Articular chondrocyte of knee joint (primary cell): ENCODE data around the gene SAMD4B. TPM values are rescaled to one million over a fixed set of nuclear protein-coding genes. Genes with fewer than 3 reads are reported as not detected.

Experiments
- small RNA-seq: library from RNA; depleted of rRNA; stranded (forward); fragments of <200 nt; gene quantifications from one replicate; pipeline ENCODE3, GENCODE V24; 2012
- total RNA-seq: library from RNA; depleted of rRNA; stranded (reverse); fragments of >200 nt; gene quantifications from 2 replicates; pipeline ENCODE4 v1.2.3, GENCODE V29; 2012

The SAMD4B gene, protein sequence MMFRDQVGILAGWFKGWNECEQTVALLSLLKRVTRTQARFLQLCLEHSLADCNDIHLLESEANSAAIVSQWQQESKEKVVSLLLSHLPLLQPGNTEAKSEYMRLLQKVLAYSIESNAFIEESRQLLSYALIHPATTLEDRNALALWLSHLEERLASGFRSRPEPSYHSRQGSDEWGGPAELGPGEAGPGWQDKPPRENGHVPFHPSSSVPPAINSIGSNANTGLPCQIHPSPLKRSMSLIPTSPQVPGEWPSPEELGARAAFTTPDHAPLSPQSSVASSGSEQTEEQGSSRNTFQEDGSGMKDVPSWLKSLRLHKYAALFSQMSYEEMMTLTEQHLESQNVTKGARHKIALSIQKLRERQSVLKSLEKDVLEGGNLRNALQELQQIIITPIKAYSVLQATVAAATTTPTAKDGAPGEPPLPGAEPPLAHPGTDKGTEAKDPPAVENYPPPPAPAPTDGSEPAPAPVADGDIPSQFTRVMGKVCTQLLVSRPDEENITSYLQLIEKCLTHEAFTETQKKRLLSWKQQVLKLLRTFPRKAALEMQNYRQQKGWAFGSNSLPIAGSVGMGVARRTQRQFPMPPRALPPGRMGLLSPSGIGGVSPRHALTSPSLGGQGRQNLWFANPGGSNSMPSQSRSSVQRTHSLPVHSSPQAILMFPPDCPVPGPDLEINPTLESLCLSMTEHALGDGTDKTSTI
- total RNA-seq, result 47.0 and 52.7 TPM in 2 replicates

DNA sequence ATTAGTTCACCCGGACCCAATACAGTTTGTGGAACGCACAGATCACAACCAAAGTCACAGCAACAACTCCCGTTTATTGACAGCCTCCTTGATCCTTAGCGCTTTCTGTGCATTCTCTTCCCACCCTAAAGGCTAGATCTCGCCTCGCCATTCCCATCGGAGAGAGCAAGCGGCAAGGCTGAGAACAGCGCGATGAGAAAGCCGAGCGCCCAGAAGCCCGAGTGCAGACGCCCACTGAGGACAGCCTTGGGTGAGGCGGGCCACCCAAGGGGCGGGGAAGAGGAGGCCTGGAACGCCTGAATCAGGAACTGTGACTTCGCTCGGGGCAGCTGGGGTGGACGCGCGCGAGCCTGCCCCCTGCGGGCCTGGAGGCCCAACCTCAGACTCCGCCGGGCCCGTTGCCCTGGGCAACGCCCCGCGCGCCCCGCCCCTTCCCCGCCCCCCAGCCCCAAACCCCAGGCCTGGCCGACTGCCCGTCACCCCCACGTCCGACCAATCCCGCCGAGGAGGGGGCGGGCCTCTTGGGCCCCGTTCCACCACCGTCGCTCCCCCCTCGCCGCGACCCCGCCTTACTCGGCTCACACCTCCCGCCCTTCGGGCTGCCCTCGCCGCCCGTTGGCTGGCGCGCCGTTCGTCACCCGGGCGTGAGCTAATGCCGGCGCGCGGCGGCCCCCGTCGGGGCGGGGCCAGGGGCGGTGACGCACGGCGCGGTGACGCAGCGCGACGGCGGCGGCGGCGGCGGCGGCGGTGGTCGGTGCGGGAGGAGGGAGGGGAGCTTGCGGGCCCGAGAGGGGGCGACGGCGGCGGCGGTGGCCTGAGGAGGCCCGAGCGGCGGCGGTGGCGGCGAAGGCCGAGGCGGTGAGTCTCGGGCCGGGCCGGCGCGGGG, at the start of gene SAMD4B:
SAMD4B (plus strand) TSS at position 703 of the 886 bp plus-strand sequence. CDS start 14,473 bp downstream, outside the sequence.

DNA sequence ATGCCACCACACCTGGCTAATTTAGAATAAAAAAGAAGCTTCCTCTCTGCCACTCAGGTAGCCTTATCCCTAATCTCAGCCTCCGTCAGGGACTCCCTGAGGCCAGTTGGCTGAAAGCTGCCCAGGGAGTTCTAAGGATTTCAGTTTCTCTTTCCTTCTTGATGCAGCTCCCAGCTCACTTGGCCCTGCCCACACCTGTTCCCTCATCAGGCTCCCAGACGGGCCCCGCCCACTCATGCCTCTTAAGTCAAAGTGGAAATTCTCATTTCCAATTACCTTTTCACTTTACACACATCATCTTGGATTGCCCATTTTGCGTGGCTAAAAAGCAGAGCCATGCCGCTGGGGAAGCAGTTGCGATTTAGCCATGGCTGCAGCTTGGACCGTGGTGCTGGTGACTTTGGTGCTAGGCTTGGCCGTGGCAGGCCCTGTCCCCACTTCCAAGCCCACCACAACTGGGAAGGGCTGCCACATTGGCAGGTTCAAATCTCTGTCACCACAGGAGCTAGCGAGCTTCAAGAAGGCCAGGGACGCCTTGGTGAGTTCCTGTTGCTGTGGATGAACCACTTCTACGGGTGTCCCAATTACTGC, 46.1 kb upstream of the SAMD4B start, which contains the start of gene IFNL1:
IFNL1 (plus strand) TSS at position 353 of the 591 bp plus-strand sequence; CDS start at position 368, 15 bp downstream.

DNA sequence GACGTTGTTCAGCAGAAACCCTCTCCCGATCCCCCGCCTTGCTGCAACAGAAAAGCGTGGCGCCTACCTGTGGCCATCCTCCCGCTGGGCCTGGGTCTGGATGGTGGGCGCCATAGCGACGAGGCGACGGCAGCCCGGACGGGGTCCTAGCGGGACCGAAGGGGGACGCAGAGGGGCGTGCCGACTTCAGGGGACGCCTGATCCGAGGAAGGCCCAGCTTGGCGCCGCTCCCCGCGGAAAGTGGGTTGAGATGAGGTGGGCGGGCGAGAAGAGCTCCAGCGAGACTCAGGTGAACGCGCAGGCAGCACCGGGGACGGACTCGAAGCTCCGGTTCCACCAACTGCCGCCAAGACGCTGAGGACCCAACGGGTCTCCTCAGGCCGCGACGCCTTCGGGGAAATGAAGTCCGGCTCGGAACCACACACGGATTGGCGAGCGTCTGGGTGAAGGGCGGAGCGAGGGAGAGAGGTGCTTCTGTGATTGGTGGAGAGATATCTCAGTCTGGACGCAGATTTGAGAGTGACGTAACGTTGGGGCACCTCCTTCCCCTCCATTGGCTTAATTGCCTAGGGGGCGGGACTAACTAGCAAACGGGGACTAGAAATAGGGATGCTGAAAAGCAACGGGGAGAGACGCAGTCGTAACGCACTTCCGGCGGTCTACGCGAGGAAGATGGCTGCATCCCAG, 48.7 kb downstream of the SAMD4B start, which contains the start of the genes MED29 and PAF1:
MED29 (plus strand) TSS at position 628 of the 687 bp plus-strand sequence; CDS start at position 673, 45 bp downstream.
PAF1 (minus strand) TSS at position 356 of the 687 bp plus-strand sequence; CDS start at position 114, 242 bp downstream.

DNA sequence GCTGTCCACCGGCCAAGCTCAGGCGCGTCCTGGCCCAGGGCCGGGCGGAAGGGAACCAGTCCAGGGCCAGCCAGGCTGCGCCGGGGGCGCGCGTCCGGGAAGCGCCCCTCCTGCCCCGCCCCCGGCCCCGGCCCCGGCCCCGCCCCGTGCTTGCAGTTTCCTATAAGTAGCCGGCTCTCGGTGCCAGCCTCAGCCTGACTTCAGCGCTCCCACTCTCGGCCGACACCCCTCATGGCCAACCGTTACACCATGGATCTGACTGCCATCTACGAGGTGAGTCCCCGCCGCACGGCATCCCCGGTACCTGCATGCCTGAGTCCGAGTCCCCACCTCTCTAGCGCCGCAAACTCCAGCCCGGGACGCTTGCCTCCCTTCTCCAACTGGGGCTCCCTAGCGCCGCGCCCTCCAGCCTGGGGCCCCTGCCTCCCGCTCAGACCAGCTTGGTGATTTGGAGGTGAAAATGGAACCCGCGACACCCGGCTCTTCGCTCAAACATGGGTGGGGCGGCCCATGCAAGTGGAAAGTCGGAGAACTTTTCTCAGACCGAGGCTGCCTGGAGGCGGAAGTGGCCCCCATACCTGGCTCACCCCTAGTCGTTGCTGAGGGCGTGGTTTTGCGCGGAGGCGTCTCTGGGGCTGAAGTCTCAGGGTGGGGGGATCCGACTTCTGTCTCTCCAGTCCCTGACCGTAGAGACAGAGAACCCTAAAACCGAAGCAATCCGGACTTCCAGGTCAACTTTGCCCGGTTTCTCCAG, 64.6 kb downstream of the SAMD4B start, which contains the start of gene ZFP36:
ZFP36 (plus strand) TSS at position 192 of the 754 bp plus-strand sequence; CDS start at position 250, 58 bp downstream.

DNA sequence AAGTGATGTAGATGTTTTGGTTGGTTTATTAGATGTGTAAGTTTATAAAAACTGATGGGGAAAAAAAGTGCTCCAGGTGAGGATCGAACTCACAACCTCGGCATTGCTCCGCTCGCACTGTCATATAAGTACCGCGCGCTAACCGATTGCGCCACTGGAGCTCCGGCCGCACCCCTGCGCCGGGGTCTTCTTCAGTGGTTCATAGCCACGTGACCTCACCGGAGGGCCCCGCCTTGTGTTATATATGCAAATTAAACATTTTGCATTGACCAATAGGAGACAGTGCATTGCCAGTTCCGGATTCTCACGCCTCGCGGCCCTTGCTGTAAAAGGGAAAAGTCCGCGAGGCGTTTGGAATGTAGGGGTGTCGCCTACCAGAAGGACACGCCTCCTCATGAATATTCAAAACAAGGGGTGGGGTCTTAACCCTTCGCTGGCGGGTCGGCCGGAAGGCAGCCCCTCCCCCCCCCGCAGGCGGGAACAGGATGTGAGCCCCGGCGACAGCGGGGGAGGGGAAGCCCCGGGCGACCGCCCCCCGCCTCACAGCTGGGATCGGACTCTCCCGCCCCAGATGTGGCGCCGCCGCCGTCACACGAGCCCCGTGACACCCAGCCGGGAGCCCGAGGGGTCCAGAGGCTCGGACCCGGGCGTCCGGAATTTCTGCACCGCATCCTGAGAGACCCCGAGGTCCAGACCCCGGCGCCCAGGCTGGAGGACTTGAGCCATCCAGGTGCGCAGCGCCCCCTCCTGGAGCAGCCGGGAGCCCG, 70.1 kb downstream of the SAMD4B start, which contains the start of gene PLEKHG2:
PLEKHG2 (plus strand) TSS at position 570 of the 767 bp plus-strand sequence. CDS start 1,418 bp downstream, outside the sequence.

Small RNA genes lying within 50 kb of the gene (small RNA-seq; reads per million reads assigned to genes)
- gene AC011445.2 (not detected), gene MIR4530 (not detected), gene RN7SL566P (not detected)

Other genes starting within 250 kb of the SAMD4B start
- 8.2 and 11.0 TPM in 2 replicates for gene PAK4, start 216.6 kb upstream of the SAMD4B start, total RNA-seq
- gene NCCRP1, start 145.5 kb upstream of the SAMD4B start, total RNA-seq, result 0.13 TPM in 1 of 2 replicates, not detected in the other
- not detected in 2 replicates for gene SYCN, start 138.2 kb upstream of the SAMD4B start, total RNA-seq
- not detected in 2 replicates for gene IFNL3, start 97.4 kb upstream of the SAMD4B start, total RNA-seq
- not detected in 2 replicates for gene IFNL4, start 93.6 kb upstream of the SAMD4B start, total RNA-seq
- not detected in 2 replicates for gene IFNL2, start 74.0 kb upstream of the SAMD4B start, total RNA-seq
- not detected in 2 replicates for gene IFNL1, start 46.0 kb upstream of the SAMD4B start, total RNA-seq
- gene LRFN1, start 21.6 kb upstream of the SAMD4B start, total RNA-seq, result 0.11 and 0.13 TPM in 2 replicates
- gene GMFG, start 6.4 kb upstream of the SAMD4B start, total RNA-seq, result not detected in 2 replicates
- 30.4 and 38.5 TPM in 2 replicates for gene PAF1, start 48.7 kb downstream of the SAMD4B start, total RNA-seq
- 25.6 and 28.4 TPM in 2 replicates for gene MED29, start 49.0 kb downstream of the SAMD4B start, total RNA-seq
- gene ZFP36, start 64.4 kb downstream of the SAMD4B start, total RNA-seq, result 14.2 and 24.2 TPM in 2 replicates
- 8.8 and 11.6 TPM in 2 replicates for gene PLEKHG2, start 70.2 kb downstream of the SAMD4B start, total RNA-seq
- gene RPS16, start 93.5 kb downstream of the SAMD4B start, total RNA-seq, result 92.2 and 134 TPM in 2 replicates
- gene SUPT5H, start 103.2 kb downstream of the SAMD4B start, total RNA-seq, result 74.3 and 98.4 TPM in 2 replicates
- 39.0 and 39.7 TPM in 2 replicates for gene TIMM50, start 138.4 kb downstream of the SAMD4B start, total RNA-seq
- gene DLL3, start 156.5 kb downstream of the SAMD4B start, total RNA-seq, result 0.11 and 0.13 TPM in 2 replicates
- not detected in 2 replicates for gene SELENOV, start 172.7 kb downstream of the SAMD4B start, total RNA-seq
- gene EID2B, start 190.4 kb downstream of the SAMD4B start, total RNA-seq, result 2.8 and 3.3 TPM in 2 replicates
- gene EID2, start 197.7 kb downstream of the SAMD4B start, total RNA-seq, result 8.5 and 9.8 TPM in 2 replicates